A673 (cell line): ENCODE data around the gene FHIT. TPM values are rescaled to one million over a fixed set of nuclear protein-coding genes. Genes with fewer than 3 reads are reported as not detected.

Experiments used
- BruUV-seq: library from RNA; stranded (reverse); fragments of 400-500 nt; replicated peaks from 2 replicates; lab custom pipeline; 2021; lab: Mats Ljungman, UMichigan
- CTCF ChIA-PET: fragments of 300-600 bp; sonication (Branson Sonifier 250); formaldehyde crosslinking; loops from one replicate; lab custom pipeline; 2022; ENCODE audit warnings: antibody characterized with exemption; lab: Charles Lee
- POLR2A ChIA-PET: fragments of 300-600 bp; sonication (Branson Sonifier 250); formaldehyde crosslinking; loops from one replicate; lab custom pipeline; 2022; ENCODE audit warnings: antibody characterized with exemption; ENCODE audit not compliant: low non-redundant PET; lab: Charles Lee
- DNase-seq: peaks from one replicate; pipeline ENCODE4 v3.0.0-alpha.2; 2015; ENCODE audit warnings: low spot score
- H3K27ac ChIP-seq: fragments of 200-600 bp; sonication (generic); 2 replicates; pipeline ENCODE4 v1.5.1; 2016; ENCODE audit warnings: mixed run types, low read depth, mild to moderate bottlenecking, mixed read lengths, antibody characterized with exemption, low read length; ENCODE audit not compliant: poor library complexity, severe bottlenecking
- H3K27me3 ChIP-seq: fragments of 200-600 bp; sonication (generic); replicated peaks from 2 replicates; pipeline ENCODE4 v1.6.1; 2017; ENCODE audit warnings: mixed run types, low read depth, mild to moderate bottlenecking, mixed read lengths, antibody characterized with exemption, low read length; ENCODE audit not compliant: insufficient read depth, poor library complexity
- H3K36me3 ChIP-seq: fragments of 200-600 bp; sonication (generic); 2 replicates; pipeline ENCODE4 v1.6.1; 2016; ENCODE audit warnings: mixed run types, mild to moderate bottlenecking, mixed read lengths, antibody characterized with exemption, low read length; ENCODE audit not compliant: insufficient read depth, poor library complexity, severe bottlenecking
- H3K4me1 ChIP-seq: fragments of 200-600 bp; sonication (generic); 2 replicates; pipeline ENCODE4 v1.6.1; 2017; ENCODE audit warnings: mixed run types, mild to moderate bottlenecking, mixed read lengths, antibody characterized with exemption, low read length; ENCODE audit not compliant: insufficient read depth, poor library complexity, severe bottlenecking
- H3K4me3 ChIP-seq: fragments of 200-600 bp; sonication (generic); 2 replicates; pipeline ENCODE4 v1.5.1; 2016; ENCODE audit warnings: low read depth, mixed run types, mild to moderate bottlenecking, mixed read lengths, low read length; ENCODE audit not compliant: poor library complexity, severe bottlenecking
- H3K9me3 ChIP-seq: fragments of 200-600 bp; sonication (generic); 2 replicates; pipeline ENCODE4 v1.6.1; 2016; ENCODE audit warnings: mixed run types, low read depth, mild to moderate bottlenecking, mixed read lengths, antibody characterized with exemption, low read length; ENCODE audit not compliant: poor library complexity, severe bottlenecking
- CTCF ChIP-seq: fragments of 300-800, 200-600 bp; sonication (generic); conservative IDR thresholded peaks from 2 replicates; pipeline ENCODE4 v1.5.1; 2017; ENCODE audit warnings: low read depth, mild to moderate bottlenecking, antibody characterized with exemption, low read length, moderate library complexity, mixed read lengths
- EZH2 ChIP-seq: fragments of 200-600 bp; sonication (generic); IDR thresholded peaks from 2 replicates; pipeline ENCODE4 v1.6.1; 2017; ENCODE audit warnings: borderline replicate concordance, low read depth, mild to moderate bottlenecking, mixed read lengths, antibody characterized with exemption, low read length; ENCODE audit not compliant: poor library complexity, severe bottlenecking
- intact Hi-C: fragments of 100-400 bp; cut with micrococcal nuclease; formaldehyde crosslinking; loops from one replicate; pipeline ENCODE4 v1.10.0; 2022; ENCODE audit not compliant: unreplicated experiment
- total RNA-seq: library from RNA; stranded (reverse); gene quantifications from 2 replicates; pipeline ENCODE4 v1.2.3, GENCODE V29; 2021

FHIT gene
- total RNA-seq, 1 experiment from 2014 or later = not detected

GRCh38 chr3:60746695-60747416, 504.4 kb downstream of the FHIT start:
- CTCF ChIA-PET = no interaction called here
- POLR2A ChIA-PET = no interaction called here

GRCh38 chr3:60746043-60746638, 505.1 kb downstream of the FHIT start:
- POLR2A ChIA-PET = no interaction called here
- Histone ChIP-seq H3K4me1 (no peaks in the 10 kb centered on the region), H3K4me3 (no peak overlapping the region), H3K27me3 (no peaks in the 10 kb centered on the region), H3K9me3 (no peaks in the 10 kb centered on the region), H3K36me3 (no peaks in the 10 kb centered on the region), H3K27ac (no peak overlapping the region)
- no TSS peak for BruUV-seq
- intact Hi-C loops = no loop called here
- CTCF ChIA-PET = no interaction called here
- TF ChIP-seq EZH2 (no peak), CTCF (no peak)
- DNase-seq = no peak

More at GRCh38 chr3:60746695-60747416, 504.4 kb downstream of the FHIT start:
- H3K9me3 ChIP-seq = no peaks in the 10 kb centered on the region
- TF ChIP-seq CTCF = no peak
- TF ChIP-seq EZH2 = no peak
- H3K27me3 ChIP-seq = no peaks in the 10 kb centered on the region
- H3K27ac ChIP-seq = no peak overlapping the region
- H3K4me1 ChIP-seq = no peaks in the 10 kb centered on the region
- intact Hi-C loops = no loop called here
- H3K4me3 ChIP-seq = no peak overlapping the region
- H3K36me3 ChIP-seq = no peaks in the 10 kb centered on the region
- no TSS peak for BruUV-seq
- DNase-seq = no peak

GRCh38 chr3:60743631-60744164, 507.6 kb downstream of the FHIT start:
- Histone ChIP-seq H3K36me3 (no peaks in the 10 kb centered on the region), H3K27ac (no peak overlapping the region), H3K27me3 (no peaks in the 10 kb centered on the region), H3K9me3 (no peaks in the 10 kb centered on the region), H3K4me1 (no peaks in the 10 kb centered on the region), H3K4me3 (no peak overlapping the region)
- DNase-seq = no peak
- BruUV-seq = no TSS peak
- ChIA-PET CTCF (no interaction called here), POLR2A (no interaction called here)
- TF ChIP-seq EZH2 (no peak), CTCF (no peak)
- intact Hi-C loops = no loop called here
